ENCODE measurements around the gene ANKRD65. TPM values are rescaled to one million over a fixed set of nuclear protein-coding genes. Genes with fewer than 3 reads are reported as not detected.
"Not testable (repeated sequence)": the region's sequence is repeated elsewhere in the genome, so short reads cannot be mapped to it uniquely, and the experiment has no call there.

The ANKRD65 gene
- total RNA-seq, 1 donor from 2014 or later = 1.4 TPM

- peak overlapping the region; percentile 86 for H3K4me3 ChIP-seq (ENCODE audit: low read depth, low read length)
- TF ChIP-seq CTCF (IDR thresholded peaks at IDR 0.05; ENCODE audit: insufficient read depth, low read length, poor library complexity, severe bottlenecking) = no peak
- no peak for DNase-seq (ENCODE audit: low read depth)
- H3K27me3 ChIP-seq (ENCODE audit: control insufficient read depth, insufficient read depth, low read length) = no peaks in the 10 kb centered on the region
- H3K36me3 ChIP-seq (ENCODE audit: control insufficient read depth, insufficient read depth, low read length) = peaks cover 2% of the 10 kb centered on the region
Observed at GRCh38 chr1:1407636-1408318, 13.3 kb downstream of the ANKRD65 start.

- no peak for TF ChIP-seq CTCF (IDR thresholded peaks at IDR 0.05; ENCODE audit: insufficient read depth, low read length, poor library complexity, severe bottlenecking)
- peak within 1 kb of the TSS; percentile 86 for H3K4me3 ChIP-seq (ENCODE audit: low read depth, low read length)
- no peaks in the 10 kb centered on the region for H3K27me3 ChIP-seq (ENCODE audit: control insufficient read depth, insufficient read depth, low read length)
- peak; percentile 58 for DNase-seq (ENCODE audit: low read depth)
- H3K36me3 ChIP-seq (ENCODE audit: control insufficient read depth, insufficient read depth, low read length) = peaks cover 2% of the 10 kb centered on the region
Observed at GRCh38 chr1:1406821-1407635, 14.0 kb downstream of the ANKRD65 start, which contains the start of gene MRPL20. Gene MRPL20, minus strand, starts transcription at chr1:1407293. Its CDS starts 76 bp downstream, at chr1:1407217.

- peaks cover 5% of the 10 kb centered on the region for H3K36me3 ChIP-seq (ENCODE audit: control insufficient read depth, insufficient read depth, low read length)
- DNase-seq (ENCODE audit: low read depth) = no peak
- peak overlapping the region; percentile 86 for H3K4me3 ChIP-seq (ENCODE audit: low read depth, low read length)
- no peak for TF ChIP-seq CTCF (IDR thresholded peaks at IDR 0.05; ENCODE audit: insufficient read depth, low read length, poor library complexity, severe bottlenecking)
- H3K27me3 ChIP-seq (ENCODE audit: control insufficient read depth, insufficient read depth, low read length) = no peaks in the 10 kb centered on the region
Observed at GRCh38 chr1:1406101-1406820, 14.8 kb downstream of the ANKRD65 start.

- no peak for TF ChIP-seq CTCF (IDR thresholded peaks at IDR 0.05; ENCODE audit: insufficient read depth, low read length, poor library complexity, severe bottlenecking)
- H3K4me3 ChIP-seq (ENCODE audit: low read depth, low read length) = no peak overlapping the region
- H3K36me3 ChIP-seq (ENCODE audit: control insufficient read depth, insufficient read depth, low read length) = peaks cover 7% of the 10 kb centered on the region
- H3K27me3 ChIP-seq (ENCODE audit: control insufficient read depth, insufficient read depth, low read length) = no peaks in the 10 kb centered on the region
- no peak for DNase-seq (ENCODE audit: low read depth)
Observed at GRCh38 chr1:1403653-1404052, 17.4 kb downstream of the ANKRD65 start.

GRCh38 chr1:1402901-1403392, 18.1 kb downstream of the ANKRD65 start:
- not testable (repeated sequence) for DNase-seq (ENCODE audit: low read depth); H3K4me3 ChIP-seq (ENCODE audit: low read depth, low read length); H3K27me3 ChIP-seq (ENCODE audit: control insufficient read depth, insufficient read depth, low read length); H3K36me3 ChIP-seq (ENCODE audit: control insufficient read depth, insufficient read depth, low read length)

All from kidney epithelial cell (primary cell).